Inferior parietal cortex (tissue), 1 donor: ENCODE measurements around the gene TSPAN15.

Source experiments
- DNase-seq: peaks from one replicate; pipeline ENCODE4 v3.0.0-alpha.2; 2016; ENCODE audit errors: extremely low spot score

Gene TSPAN15

GRCh38 chr10:69465457-69466157 lies 14.3 kb downstream of the TSPAN15 start:
- DNase-seq: no peak

DNA sequence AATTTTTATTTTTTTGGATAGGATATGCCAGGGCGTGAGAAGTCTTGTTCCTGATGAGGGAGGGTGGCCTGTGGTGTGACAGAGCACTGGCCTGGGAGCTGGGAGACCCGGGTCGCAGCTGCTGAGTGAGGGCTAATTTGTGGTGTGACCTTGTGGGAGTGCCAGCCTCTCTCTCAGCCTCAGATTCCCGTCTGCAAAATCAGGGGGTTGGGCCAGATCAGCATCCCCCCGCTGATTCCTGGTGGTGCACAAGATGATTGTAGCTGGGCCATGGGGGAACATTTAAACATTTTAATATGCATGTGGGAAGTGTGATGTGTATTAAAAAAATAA lies 14.9 kb downstream of the TSPAN15 start:
- DNase-seq: no peak

GRCh38 chr10:69466689-69467088 lies 15.4 kb downstream of the TSPAN15 start:
- peak; percentile 29 for DNase-seq

DNA sequence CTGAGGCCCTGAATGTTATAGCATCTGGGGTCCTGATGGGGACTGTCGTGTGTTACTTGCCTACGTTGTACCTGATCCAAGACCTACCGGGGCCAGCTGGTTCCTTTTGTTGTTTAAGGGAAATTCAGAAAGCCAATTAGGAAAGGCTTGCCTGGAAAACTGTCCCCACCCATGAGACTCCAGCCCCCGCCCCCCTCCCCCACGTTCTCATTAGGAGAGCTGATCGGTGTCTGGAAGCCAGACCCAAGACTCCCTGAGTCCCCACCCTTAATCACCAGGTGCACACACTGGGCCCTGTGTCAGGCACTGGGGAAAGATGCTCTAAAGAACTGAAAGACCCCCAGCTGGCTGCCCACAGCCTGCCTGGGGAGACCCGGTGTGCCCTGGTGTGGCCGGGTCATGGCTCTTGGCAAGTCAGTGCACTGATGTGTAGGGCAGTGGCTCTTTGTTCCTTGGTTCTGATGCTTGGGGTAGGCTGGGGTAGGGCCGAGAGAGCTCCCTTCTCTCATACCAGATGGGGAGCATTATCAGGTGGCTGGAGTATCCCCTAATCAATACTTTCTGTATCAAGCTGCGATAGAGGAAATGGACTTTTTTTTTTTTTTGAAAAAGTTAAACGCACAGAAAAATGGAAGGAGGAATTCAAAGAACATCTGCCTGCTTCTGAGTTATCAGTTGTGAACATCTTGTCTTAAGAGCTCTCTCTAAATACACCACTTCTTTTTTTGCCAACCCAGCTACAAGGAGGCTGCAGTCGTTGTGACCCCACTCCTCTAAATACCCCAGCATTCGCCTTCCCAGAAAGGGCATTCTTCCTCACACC lies 16.9 kb downstream of the TSPAN15 start:
- DNase-seq: no peak

GRCh38 chr10:69468751-69469089 lies 17.5 kb downstream of the TSPAN15 start:
- DNase-seq: no peak

DNA sequence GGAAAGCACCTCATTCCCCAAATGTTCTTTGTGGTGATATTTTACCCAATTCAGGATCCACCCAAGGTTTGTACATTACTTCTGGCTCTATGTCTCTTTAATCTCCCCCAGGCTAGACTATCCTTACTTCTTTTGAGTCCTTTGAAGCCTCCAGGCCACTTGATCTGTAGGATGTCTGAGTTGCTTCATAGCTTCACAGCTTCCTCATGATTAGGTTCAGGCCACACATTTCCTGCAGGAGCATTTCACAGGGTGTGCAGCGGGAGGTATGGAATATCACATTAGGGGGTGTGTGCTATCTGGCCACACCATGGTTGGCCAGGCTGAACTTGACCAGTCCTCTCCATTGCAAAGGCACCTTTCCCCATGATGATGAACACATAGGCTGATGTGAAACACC lies 18.7 kb downstream of the TSPAN15 start:
- DNase-seq: no peak

DNA sequence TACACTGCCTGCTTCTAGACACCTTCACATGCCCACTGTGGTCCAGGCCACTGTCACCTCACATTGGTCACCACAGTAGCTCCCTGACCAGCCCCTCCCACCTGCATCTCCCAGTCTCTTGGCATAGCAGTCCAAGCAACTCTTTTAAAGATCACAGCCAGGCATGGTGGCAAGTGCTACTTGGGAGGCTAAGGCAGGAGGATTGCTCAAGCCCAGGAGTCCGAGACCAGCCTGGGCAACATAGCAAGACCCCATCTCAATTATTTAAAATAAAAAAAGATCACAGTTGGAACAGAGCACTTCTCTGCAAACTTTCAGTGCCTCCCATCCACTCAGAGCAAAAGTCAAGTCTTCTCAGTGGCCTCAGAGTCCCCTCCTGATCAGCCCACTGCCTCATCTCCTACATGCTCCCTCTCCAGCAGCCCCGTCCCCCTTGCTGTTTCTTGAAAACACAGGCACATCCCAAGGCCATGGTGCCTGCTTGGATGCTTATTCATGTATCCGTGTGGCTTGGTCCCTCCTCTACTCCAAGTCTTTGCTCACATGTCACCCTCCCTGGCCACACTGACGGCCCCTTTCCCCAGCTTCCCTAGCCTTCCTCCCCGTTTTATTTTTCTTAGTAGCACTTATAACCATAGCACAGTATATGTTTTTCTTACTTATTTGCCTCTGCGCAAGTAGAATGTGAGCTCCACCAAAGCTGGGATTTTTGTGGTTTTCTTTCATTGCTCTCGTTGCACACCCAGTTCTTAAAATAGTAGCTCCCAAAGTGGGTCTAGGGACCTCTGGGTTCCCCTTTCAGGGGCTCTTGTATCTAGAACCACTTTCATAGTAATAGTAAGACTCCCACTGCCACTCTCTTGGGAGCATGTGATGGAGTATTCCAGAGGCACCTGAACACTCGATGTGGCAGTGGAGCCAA lies 19.5 kb downstream of the TSPAN15 start:
- DNase-seq: no peak

DNA sequence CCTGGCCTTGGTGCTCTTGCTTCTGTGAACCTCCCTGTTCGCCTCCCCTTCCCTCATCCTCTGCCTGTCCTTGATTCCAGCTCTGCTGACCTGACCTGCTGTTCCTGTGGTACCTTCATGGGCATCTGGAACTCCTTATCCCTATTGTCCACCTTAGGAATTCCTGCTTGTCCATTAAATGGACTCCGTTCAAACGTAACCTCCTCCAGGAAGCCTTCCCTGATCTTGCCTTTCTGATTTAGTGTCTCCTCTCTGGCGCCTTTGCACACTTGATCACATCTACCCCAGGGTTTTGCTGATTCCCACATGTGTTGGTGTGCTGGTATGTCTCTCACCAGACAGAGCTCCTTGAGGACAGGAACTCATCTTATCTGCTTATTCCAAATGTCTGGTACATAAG lies 20.9 kb downstream of the TSPAN15 start:
- DNase-seq: no peak

GRCh38 chr10:69472544-69472943 lies 21.3 kb downstream of the TSPAN15 start:
- DNase-seq: no peak

- DNase-seq: no peak
These were observed 22.2 kb downstream of the TSPAN15 start for GRCh38 chr10:69473304-69473990.

- no peak for DNase-seq
These were observed 23.6 kb downstream of the TSPAN15 start for GRCh38 chr10:69474742-69475432.

DNA sequence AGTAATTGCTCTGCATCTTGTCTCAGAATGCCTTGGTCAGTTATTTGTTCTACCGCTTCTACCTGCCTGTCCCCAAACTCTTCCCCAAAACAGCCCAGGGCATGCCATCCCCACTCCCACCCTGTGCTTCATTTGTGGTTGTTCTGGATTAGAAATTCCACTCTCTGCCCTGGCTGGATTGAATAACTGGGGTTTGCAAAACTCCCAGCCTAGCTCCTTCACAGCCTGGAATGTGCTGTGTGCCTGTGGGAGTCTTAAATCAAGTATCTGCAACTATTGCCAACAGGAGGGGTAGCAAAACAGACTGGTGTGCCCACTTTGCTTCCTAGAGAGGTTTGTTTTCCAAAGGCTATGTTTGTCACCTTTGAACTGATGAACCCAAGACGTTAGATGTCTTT lies 24.2 kb downstream of the TSPAN15 start:
- DNase-seq: no peak

DNA sequence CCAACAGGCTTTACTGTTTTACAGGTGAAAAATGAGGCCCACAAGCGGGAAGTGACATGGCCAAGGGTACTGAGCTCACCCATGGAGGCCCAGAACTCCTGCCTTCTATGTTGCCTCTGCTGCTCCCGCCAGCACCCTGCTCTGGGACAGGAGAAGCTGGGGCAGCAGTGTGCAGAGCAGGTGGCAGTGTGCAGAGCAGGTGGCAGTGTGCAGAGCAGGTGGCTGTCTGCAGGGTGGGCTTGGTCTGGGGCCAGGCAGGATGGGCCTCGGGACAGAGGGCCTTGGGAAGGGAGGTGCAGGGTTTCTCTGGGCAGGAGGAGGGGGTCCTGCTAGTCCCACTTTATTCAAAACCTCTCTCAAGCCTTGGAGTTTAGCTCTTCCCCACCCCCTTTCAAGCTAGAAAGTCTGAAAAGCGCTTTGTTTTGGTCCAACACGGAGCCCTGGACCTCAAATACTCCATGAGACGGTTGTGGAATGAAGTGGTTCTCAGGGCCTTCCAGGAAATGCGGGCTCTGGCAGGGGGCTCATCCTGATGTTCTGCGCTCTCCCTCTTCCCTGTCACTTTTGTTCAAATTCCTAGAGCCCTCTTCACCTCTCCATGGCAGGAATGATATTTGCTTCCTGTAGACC lies 26.8 kb downstream of the TSPAN15 start:
- DNase-seq: no peak

GRCh38 chr10:69479240-69480067 lies 28.2 kb downstream of the TSPAN15 start:
- no peak for DNase-seq

DNA sequence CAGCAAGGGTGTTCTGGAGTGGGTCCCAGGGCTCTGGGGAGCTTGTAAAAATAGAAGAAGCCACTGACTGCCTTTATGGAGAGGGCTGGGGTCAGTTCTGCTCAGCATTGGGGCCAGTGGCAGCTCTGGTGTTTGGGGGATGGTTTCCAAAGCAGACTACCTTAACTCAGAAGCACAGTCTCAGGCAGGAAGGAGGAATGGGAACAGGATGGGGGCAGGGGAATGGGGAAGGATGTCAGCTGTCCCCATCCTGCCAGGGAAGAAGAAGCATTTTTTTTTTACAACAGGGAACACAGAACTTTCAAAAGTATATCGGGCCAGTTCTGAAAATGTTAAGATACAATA lies 28.8 kb downstream of the TSPAN15 start:
- DNase-seq: no peak

DNA sequence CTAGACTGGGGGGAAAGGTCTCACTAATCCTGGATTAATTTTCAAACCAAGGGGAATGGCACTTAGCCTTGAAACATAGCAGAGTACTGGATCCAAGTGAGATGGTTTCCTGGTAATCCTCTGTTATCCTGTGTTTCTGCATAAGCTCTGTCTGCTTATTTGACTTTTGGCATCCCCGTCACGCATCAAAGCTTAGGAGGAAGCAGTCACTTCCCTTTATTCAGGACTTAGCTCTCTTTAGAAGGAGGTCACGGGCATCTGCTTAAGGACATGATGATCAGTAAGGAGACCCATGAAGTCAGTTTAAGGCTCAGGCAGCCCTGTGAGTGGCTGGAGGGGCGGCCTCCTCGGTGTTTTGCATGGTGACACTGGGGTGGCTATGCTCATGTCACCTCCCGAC lies 30.0 kb downstream of the TSPAN15 start:
- DNase-seq: no peak

DNA sequence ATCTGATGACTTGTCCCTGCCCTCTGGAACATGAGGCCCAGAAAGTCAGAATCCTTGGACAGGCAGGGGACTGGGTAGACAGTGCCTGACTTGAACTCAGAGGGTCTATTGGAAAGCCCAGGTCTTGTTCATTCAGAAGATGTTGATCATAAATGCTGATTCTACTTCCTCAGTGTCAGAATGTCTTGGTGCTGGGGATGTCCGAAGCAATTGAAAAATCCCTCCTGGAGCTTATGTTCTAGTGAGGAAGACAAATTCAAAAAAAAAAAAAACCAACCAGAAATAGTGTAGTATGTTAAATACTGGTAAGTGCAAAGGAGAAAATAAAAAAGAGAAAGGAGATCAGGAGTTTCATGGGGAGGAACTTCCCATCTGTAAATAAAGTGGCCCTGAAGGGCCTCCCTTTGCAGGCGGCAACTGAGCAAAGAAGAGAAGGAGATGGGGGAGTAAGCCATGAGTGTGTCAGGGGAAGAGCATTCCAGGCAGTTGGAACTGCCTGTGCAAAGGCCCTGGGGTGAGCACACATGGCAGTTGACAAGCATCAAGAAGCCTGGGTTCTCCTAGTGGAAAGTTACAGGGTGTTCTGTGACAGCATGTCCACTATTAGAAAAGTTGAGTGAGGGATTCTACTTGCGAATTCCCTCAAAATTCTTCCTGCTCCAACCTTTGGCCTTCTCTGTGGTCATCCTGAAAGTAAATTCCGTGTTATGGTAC lies 30.7 kb downstream of the TSPAN15 start:
- DNase-seq: no peak

DNA sequence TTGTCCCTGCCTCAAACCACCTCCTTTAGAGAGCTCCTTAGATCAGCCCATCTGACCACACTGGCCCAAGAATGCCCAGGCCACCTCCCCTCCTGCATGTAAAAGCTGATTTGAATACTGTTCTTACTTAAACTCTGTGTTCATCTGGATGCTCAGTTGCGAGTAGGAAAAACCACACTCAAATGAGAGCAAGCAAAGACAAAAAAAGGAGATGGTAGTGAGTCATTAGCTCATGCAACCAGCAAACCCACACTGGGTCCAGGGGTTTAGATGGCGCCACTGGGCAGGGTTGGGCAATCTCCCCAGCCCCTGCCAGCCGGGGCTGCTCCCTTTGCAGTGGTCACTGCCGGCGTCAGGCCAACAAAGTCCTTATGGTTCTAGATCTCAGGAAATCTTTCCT lies 32.7 kb downstream of the TSPAN15 start:
- DNase-seq: no peak

GRCh38 chr10:69484736-69485135 lies 33.5 kb downstream of the TSPAN15 start:
- DNase-seq: no peak
